Effector memory CD4-positive, alpha-beta T cell (primary cell): ENCODE measurements around the gene ASB14.

Source experiments
- DNase-seq, 3 donors: peaks; one replicate each; pipeline ENCODE4 v3.0.0-alpha.2; 2020
- H3K27ac ChIP-seq: 2 replicates; pipeline ENCODE4 v1.7.0; 2013; ENCODE audit warnings: mild to moderate bottlenecking, low read length, moderate library complexity; ENCODE audit not compliant: insufficient read depth, poor library complexity, severe bottlenecking
- H3K27me3 ChIP-seq: replicated peaks from 2 replicates; pipeline ENCODE4 v1.7.0; 2013; ENCODE audit warnings: mild to moderate bottlenecking, low read length; ENCODE audit not compliant: insufficient read depth, control insufficient read depth, poor library complexity, severe bottlenecking
- H3K36me3 ChIP-seq: 2 replicates; pipeline ENCODE4 v1.7.0; 2013; ENCODE audit warnings: mild to moderate bottlenecking, low read length, moderate library complexity; ENCODE audit not compliant: control insufficient read depth, insufficient read depth
- H3K4me1 ChIP-seq: 2 replicates; pipeline ENCODE4 v1.7.0; 2013; ENCODE audit warnings: low read length, mild to moderate bottlenecking; ENCODE audit not compliant: control insufficient read depth, insufficient read depth, poor library complexity, severe bottlenecking
- H3K4me3 ChIP-seq: 2 replicates; pipeline ENCODE4 v1.7.0; 2013; ENCODE audit warnings: low read length, low read depth, mild to moderate bottlenecking; ENCODE audit not compliant: insufficient read depth, poor library complexity, severe bottlenecking
- H3K9me3 ChIP-seq: 2 replicates; pipeline ENCODE4 v1.7.0; 2013; ENCODE audit warnings: mild to moderate bottlenecking, low read length, moderate library complexity; ENCODE audit not compliant: control insufficient read depth

The ASB14 gene

GRCh38 chr3:57268416-57268815 is 24.1 kb downstream of the ASB14 start:
- Histone ChIP-seq H3K9me3 (no peaks in the 10 kb centered on the region), H3K36me3 (peaks cover 21% of the 10 kb centered on the region), H3K27me3 (no peaks in the 10 kb centered on the region), H3K27ac (no peak overlapping the region), H3K4me1 (no peaks in the 10 kb centered on the region), H3K4me3 (no peak overlapping the region)
- DNase-seq = no peak

- no peak for DNase-seq
- H3K4me1 ChIP-seq = no peaks in the 10 kb centered on the region
Measured at GRCh38 chr3:57261929-57262328, 30.6 kb downstream of the ASB14 start.

GRCh38 chr3:57261119-57261518 is 31.4 kb downstream of the ASB14 start:
- peaks cover 39% of the 10 kb centered on the region for H3K36me3 ChIP-seq
- H3K27me3 ChIP-seq = no peaks in the 10 kb centered on the region
- DNase-seq = no peak
- no peak overlapping the region for H3K27ac ChIP-seq
- H3K4me1 ChIP-seq = no peaks in the 10 kb centered on the region
- H3K4me3 ChIP-seq = no peak overlapping the region
- no peaks in the 10 kb centered on the region for H3K9me3 ChIP-seq

More at GRCh38 chr3:57261929-57262328, 30.6 kb downstream of the ASB14 start:
- no peak overlapping the region for H3K4me3 ChIP-seq
- no peaks in the 10 kb centered on the region for H3K27me3 ChIP-seq
- no peak overlapping the region for H3K27ac ChIP-seq
- no peaks in the 10 kb centered on the region for H3K9me3 ChIP-seq
- peaks cover 37% of the 10 kb centered on the region for H3K36me3 ChIP-seq

- Histone ChIP-seq H3K4me3 (no peak overlapping the region), H3K27ac (no peak overlapping the region), H3K27me3 (no peaks in the 10 kb centered on the region), H3K9me3 (no peaks in the 10 kb centered on the region), H3K4me1 (no peaks in the 10 kb centered on the region), H3K36me3 (peaks cover 41% of the 10 kb centered on the region)
- DNase-seq = no peak
Measured at GRCh38 chr3:57257678-57258077, 34.8 kb downstream of the ASB14 start.

- H3K9me3 ChIP-seq = no peaks in the 10 kb centered on the region
- no peaks in the 10 kb centered on the region for H3K4me1 ChIP-seq
- H3K4me3 ChIP-seq = no peak overlapping the region
- DNase-seq = no peak
- peaks cover 41% of the 10 kb centered on the region for H3K36me3 ChIP-seq
- no peak overlapping the region for H3K27ac ChIP-seq
- no peaks in the 10 kb centered on the region for H3K27me3 ChIP-seq
Measured at GRCh38 chr3:57256844-57257243, 35.6 kb downstream of the ASB14 start.

- H3K36me3 ChIP-seq = peaks cover 36% of the 10 kb centered on the region
- H3K4me1 ChIP-seq = no peaks in the 10 kb centered on the region
- no peaks in the 10 kb centered on the region for H3K27me3 ChIP-seq
- no peak overlapping the region for H3K27ac ChIP-seq
- DNase-seq = no peak
- H3K9me3 ChIP-seq = no peaks in the 10 kb centered on the region
- no peak overlapping the region for H3K4me3 ChIP-seq
Measured at GRCh38 chr3:57252404-57252803, 40.1 kb downstream of the ASB14 start.

GRCh38 chr3:57244946-57245345 is 47.5 kb downstream of the ASB14 start:
- no peak overlapping the region for H3K4me3 ChIP-seq
- no peaks in the 10 kb centered on the region for H3K27me3 ChIP-seq
- H3K9me3 ChIP-seq = no peaks in the 10 kb centered on the region
- peaks cover 55% of the 10 kb centered on the region for H3K36me3 ChIP-seq
- DNase-seq = no peak
- no peak overlapping the region for H3K27ac ChIP-seq
- H3K4me1 ChIP-seq = no peaks in the 10 kb centered on the region

GRCh38 chr3:57234613-57235575 is 57.6 kb downstream of the ASB14 start:
- Histone ChIP-seq H3K4me1 (no peaks in the 10 kb centered on the region), H3K27ac (no peak overlapping the region), H3K9me3 (no peaks in the 10 kb centered on the region), H3K36me3 (peaks cover 4% of the 10 kb centered on the region), H3K4me3 (no peak overlapping the region), H3K27me3 (no peaks in the 10 kb centered on the region)
- no peak for DNase-seq

- DNase-seq = no peak
- Histone ChIP-seq H3K27ac (no peak overlapping the region), H3K4me1 (no peaks in the 10 kb centered on the region), H3K36me3 (no peaks in the 10 kb centered on the region), H3K9me3 (no peaks in the 10 kb centered on the region), H3K4me3 (no peak overlapping the region), H3K27me3 (no peaks in the 10 kb centered on the region)
Measured at GRCh38 chr3:57233799-57234198, 58.7 kb downstream of the ASB14 start.

- Histone ChIP-seq H3K9me3 (no peaks in the 10 kb centered on the region), H3K4me3 (no peak overlapping the region), H3K4me1 (no peaks in the 10 kb centered on the region), H3K36me3 (no peaks in the 10 kb centered on the region), H3K27me3 (no peaks in the 10 kb centered on the region), H3K27ac (no peak overlapping the region)
- no peak for DNase-seq
Measured at GRCh38 chr3:57230006-57230405, 62.5 kb downstream of the ASB14 start.
